Activated T-cell treated with anti-CD3 and anti-CD28 coated beads, Interleukin-2, amount 50 U/mL, for 1 hour (primary cell): ENCODE results near the gene CCND3.

ENCODE experiments used
- DNase-seq: peaks from one replicate; pipeline ENCODE4 v3.0.0-alpha.2; 2020

Gene CCND3

DNA sequence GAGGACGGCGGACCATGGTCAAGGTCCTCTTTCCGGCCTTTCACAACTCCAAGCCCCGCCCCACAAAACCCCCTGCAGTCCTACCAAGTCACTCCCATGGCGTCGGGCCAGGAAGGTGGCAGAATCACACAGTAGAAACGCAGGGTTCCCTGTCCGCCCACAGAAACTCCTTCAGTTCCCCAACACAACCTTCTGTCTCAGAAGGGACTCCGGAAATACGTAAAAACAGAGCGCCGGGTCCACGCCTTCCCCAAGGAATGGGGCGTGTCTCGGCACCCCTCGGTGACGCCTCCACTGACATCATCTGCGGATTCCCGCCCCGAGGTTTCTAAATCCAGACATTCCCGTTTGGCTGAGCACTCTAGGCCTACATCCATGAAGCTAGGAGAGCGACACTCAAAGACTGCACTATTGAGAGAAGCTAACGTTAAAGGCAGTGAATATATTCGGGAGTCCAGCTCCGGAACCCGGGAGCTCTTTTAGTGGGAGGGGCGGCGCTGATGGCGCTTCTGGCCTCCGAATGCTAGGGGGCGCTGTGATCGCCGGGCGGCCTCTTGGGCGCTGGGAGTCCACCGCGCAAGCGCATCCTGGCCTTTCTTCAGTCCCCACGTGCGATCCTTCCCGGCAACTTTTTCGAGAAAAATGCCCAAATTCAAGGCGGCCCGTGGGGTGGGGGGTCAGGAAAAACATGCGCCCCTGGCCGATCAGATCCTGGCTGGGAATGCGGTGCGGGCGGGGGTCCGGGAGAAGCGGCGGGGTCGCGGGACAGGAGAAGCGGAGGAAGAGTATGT lies 20.5 kb downstream of the CCND3 start, which contains the start of the genes BYSL and MED20:
BYSL (plus strand) TSS at position 579 of the 791 bp plus-strand sequence; CDS start at position 643, 64 bp downstream.
MED20 (minus strand) TSS at position 219 of the 791 bp plus-strand sequence; CDS start at position 98, 121 bp downstream.
- peak; percentile 96 for DNase-seq

DNA sequence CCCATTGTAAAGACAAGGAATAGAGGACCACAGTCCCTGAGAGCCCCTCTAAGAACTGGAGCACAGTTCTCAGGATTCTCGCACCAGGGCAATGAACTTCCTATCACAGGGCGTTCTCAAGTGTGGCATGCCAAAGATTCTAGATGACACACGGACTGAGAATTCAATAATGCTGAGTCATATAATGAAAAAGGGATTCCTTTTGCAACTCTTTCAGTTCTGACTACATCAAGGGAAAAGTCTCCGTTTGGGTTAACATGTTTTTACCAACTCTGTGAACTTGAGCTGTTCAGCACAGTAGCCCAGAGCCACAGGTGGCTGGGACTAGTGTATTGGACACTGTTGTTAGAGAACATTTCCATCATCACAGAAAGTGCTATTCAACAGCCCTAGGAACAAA lies 24.1 kb downstream of the CCND3 start:
- DNase-seq, result no peak

DNA sequence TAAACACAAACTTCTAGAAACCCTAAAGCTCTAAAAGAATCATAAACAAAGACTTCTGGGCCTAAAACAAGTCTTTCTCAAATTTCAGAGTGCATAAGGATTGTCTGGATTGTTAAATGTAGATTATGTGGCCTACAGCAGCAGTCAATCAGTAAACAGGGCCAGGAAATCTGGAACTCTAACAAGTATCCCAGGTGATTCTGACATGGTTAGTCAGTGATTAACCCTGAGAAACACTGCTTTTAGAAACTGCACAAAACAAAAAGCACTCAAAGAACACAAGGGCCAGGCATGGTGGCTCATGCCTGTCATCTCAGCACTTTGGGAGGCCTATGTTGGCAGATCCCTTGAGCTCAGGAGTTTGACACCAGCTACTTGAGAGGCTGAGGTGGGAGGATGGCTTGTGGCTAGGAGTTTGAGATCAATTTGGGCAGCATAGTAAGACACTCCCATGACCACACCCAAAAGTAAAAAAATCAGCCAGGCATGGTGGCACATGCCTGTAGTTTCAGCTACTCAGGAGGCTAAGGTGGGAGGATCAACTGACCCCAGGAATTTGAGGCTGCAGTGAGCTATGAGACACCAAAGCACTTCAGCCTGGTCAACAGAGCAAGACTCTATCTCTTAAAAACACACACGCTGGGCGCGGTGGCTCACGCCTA lies 26.6 kb downstream of the CCND3 start:
- DNase-seq, result no peak

DNA sequence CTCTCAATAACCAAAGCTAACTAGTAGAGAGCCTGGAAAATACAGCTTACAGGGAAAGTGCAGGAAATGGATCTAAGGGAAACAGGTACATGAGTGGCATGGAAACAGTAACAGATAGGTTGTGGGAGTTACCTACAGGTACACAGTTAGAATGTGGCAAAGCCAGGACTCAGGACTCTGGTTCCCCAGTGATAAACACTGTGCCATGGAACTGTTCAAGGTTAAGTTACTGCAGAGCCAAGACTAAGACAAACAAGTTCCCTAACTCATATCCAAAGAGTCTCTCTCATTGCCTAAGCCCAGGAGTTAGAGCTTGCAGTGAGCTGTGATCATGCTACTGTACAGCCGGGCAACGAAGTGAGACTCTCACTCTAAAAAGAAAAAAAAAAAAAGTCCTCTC lies 27.3 kb downstream of the CCND3 start:
- no peak for DNase-seq

DNA sequence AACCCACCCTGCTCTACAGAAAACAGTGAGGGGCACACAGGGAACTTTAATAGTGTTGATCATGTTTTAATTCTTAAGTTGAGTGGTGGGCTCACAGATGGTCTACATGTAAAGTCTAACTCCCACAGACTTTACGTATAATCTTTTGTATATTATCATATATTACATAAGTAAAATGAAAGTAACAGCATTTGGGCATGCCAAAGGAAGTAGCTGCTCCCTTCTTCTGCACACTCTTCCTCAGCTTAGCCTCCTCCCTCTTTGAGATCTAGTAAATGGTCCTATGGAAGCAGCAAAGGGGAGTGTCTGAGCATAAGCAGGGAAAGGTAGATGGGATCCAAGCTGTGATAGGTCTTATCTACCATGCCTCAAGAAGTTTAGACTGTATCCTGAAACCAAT lies 31.9 kb downstream of the CCND3 start:
- no peak for DNase-seq

DNA sequence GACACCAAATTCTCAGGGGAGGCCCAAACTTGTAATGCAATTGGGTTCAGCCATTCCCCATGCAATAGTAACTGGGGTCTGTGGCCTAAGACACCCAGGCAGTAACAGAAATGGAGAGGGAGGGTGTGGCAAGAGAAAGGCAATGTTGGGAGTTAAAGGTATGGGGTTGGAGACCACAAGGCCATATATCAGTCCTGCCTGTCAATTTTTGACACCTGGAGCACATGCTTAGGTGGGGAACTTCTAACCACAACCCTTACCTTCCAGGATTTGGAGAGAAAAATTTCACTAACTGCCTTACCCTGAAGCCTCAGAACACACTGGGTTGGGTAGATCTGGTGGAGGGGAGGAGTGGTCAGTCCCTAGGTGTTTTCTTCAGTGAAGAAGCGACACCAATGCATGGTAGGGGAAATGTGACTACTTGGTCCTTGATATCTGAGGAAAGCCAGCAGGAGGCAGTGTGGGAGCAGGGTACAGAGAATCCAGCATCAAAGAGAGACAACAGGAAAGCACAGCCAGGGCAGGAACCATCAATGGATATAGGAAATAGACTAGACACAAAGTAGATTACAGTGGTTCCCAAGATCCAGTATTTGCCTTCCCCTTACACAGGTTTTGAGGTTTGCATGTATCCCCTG lies 39.6 kb downstream of the CCND3 start:
- DNase-seq, result peak; percentile 45

DNA sequence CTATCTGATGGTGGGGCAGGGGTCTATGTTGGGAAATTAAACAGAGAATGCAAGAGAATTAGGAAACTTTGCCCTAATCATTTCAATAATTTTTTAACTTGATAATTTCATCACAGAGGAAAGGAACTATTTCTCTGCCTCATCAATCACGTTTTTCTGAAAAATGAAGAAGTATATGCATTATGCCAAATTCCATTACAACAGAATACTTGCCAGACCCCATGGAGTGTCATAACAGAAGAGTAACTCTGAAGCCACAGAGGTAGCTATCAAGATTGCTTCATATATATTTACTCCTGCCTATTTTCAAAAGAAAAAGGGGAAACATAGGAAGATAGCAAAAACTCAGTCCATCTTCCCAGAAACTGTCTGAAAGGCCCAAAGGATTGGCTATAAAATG lies 40.7 kb downstream of the CCND3 start:
- no peak for DNase-seq

DNA sequence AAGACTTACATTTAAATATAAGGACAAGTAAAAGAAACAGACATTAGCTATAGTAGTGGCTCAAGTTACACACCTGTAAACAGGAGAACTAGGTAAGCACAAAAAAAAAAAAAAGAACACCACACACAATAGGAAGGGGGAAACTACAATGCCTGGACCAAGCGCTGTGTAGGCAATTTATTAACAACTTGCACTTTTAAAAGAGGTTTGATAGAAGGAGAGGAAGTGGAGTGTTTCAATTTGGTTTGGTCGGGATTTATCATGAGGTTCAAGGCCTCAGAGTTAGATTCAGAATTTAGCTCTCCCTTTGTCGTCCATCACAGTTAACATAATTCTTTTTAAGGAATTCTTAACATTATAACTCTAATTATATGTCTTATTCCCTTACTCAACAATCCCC lies 45.3 kb downstream of the CCND3 start:
- no peak for DNase-seq

DNA sequence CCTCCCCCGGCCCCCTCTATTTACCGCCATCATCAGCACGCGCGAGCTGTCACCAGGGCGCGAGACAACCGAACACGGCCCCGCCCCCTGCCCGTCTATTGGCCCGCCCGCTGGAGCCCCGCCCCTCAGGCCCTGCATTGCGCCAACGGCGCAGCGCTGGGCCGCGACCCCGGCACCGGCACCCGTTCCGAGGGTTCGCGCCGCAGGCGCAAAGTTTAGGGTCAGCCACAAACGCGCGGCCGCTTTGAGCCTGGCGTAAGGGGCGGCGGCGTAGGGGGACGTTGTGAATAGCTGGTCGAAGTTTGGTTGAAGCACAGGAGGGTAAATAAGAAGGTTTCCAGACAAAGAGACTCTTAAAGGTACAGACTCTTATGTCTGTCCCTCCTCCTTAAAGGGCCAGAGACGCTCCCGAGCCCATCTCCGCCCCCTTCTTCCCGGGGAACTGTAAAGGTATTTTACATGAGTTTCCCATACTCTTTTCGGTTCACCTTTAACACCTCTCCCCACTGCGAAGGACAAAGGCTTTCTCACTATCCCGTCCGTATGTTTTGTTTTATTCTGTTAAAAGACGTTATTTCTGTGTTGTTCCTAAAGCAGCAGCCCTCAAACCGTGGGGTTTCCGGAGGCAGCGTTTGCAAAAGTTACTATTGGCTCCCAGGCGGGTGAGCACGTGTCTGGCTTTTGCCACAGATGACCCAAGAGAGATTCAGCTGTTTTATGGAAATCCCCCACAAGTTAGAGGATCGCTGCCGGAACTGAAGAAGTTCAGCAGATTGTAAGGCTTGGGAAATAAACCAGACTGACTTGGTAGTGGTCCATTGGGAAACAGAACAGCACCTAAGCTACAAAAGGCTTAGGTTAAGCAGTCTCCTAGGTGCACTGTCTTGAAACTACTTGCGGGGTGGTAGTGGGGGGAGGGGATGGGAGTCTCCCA lies 46.0 kb downstream of the CCND3 start, which contains the start of gene USP49:
USP49 (minus strand) TSS at position 76 of the 934 bp plus-strand sequence. CDS start 88,392 bp downstream, outside the sequence.
- DNase-seq, result peak; percentile 93

DNA sequence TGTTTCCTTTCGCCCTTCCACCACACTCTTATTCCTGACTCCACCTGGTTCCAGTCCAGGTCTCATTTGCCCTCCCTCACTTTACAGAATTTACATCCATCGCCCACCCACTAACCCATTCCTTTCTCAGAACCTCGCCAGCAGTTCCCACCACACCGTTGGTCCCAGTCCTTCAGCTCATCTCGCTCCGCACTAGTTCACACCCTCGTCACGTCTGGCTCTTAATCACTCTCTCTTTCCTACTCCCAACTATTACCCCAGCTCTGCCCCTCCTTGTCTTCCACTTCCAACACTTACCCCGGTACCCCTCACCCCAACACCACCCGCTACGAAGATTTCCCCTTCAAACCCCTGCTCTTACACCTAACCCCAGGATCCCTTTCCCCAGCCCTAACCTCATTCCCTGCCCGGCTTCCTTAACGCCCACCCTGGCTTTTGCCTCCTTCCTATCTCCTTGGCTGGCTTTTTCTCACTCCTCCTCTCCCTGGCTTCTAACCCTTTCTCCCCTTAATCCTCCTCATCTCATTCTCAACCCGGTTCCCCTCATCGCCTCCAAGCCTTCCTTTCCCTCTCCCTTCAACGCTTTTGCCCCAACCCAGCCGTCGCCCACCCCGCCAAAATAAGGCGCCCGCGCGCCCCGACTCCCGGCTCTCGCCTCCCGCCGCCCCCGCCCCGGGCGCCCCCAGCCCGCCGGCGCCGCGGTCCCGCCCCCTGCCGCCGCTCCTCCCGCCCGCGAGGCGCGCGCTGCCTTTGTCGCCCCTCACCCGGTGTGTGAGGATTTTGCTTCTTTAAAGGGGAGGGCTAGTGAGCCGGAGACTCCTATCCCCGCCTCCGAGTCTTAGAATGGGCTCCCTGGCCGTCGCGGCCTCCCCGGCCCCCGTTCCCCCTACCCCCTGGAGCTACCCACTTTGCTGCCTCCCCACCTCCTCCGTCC lies 47.0 kb downstream of the CCND3 start:
- peak; percentile 22 for DNase-seq

DNA sequence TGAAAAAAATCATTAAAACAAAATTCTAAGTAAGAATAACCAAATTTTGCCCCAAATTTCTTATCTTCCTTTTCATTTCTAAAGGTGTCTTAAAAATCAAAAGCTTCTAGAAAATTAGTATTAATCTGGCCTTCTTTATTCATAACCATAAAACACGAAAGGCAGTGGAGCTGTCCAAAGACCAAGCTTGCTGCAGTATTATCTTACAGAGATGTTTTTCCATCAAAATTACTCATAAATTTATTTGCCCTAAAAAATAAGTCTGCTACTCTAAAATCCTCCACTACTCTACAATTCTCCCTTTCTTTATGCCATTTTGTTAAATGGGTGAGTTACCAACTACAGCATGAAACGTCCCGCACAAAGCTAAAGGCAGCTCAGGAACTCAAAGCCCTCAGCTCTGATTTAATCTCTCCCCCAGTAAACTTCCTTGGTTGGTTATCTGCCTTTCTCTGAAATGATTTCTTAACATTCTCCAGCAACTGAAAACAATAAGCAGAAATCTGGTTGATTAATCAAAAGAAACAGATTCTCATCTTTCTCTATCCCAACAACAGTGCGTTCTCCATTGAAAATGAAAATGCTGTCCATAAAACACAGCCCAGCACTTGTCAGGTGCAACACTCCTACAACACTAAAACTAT lies 48.6 kb downstream of the CCND3 start:
- DNase-seq, result no peak

DNA sequence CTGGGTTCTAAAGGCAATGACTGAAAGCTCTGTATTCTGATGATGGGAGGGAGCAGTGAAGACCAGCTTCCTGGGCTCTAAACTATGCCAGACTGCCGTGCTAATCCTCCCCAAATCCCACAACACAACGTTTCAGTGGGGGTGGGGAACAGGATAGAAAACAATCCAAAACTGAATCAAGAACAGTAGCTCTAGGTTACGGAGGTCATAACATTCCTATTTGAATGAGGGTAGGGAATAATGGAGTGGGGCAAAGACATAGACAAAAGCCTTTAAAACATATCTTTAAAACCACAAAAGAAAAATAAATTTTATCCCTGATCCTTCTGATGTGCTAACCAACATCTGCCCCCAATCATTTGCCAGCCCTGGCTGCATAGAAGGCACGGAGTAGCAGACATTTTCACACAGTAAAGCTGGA lies 54.3 kb downstream of the CCND3 start:
- DNase-seq, result no peak

DNA sequence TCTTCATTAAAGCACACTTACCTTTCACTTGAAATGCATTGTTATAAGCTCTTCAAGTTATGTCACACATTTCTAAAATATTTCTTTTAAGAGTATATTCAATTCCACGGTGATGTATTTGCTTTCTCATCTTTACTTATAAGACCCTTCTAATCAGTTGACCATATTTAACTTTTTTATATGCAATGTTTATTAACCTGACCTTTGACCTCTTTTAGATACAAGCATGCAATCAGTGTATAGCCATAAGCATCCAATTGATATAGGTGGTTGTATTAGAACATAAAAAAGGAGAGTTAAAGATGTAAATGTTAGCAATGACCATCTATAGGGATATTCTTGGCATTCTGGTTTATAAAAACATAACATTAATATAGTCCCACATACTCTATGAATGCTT lies 55.7 kb downstream of the CCND3 start:
- DNase-seq, result no peak

DNA sequence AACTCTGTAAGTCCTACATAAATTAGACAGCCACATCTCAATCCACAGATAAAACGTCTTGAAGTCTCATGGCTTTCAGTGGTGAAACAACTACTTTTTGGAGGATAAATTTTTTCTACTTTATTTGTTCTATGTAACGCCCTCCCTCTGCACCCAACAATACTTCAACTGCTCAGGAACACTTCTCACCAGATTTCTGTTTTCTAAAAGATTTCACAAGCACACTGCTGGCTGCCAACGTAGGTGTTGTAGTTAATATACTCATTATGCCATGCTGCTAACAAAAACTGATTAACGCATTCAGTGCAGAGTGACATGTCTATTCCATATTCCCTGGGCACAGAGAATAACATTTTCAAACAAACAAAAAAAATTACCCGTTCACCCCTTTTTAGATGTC lies 56.7 kb downstream of the CCND3 start:
- DNase-seq, result no peak
